Naive thymus-derived CD4-positive, alpha-beta T cell (primary cell): ENCODE results near the gene SON. TPM values are rescaled to one million over a fixed set of nuclear protein-coding genes. Genes with fewer than 3 reads are reported as not detected.
A peak's percentile ranks its signal among the peaks of the same experiment; 100 is the strongest.

Experiments used
- ATAC-seq: fragments of 150-1000 bp; cut with Tn5 transposase; 2 replicates; pipeline ENCODE4 v1.10.0; 2021; ENCODE audit warnings: mild to moderate bottlenecking, moderate library complexity
- CTCF ChIA-PET: fragments of 350-600 bp; sonication (Branson Sonifier 250); formaldehyde crosslinking; loops from one replicate; lab custom pipeline; 2021; ENCODE audit warnings: antibody characterized with exemption; lab: Charles Lee
- POLR2A ChIA-PET: fragments of 350-600 bp; sonication (Branson Sonifier 250); formaldehyde crosslinking; loops from one replicate; lab custom pipeline; 2021; ENCODE audit warnings: antibody characterized with exemption, inconsistent platforms; lab: Charles Lee
- DNase-seq, 9 donors: peaks; one replicate each; pipeline versions ENCODE4 v3.0.0 to v3.0.0-alpha.2; 2020 to 2022; ENCODE audit warnings: mixed read lengths in 1 of 9
- H3K27ac ChIP-seq: one replicate; pipeline ENCODE4 v1.7.0; 2013; ENCODE audit warnings: mild to moderate bottlenecking, low read depth, low read length, moderate library complexity
- H3K27me3 ChIP-seq, 2 donors: one replicate each; pipeline ENCODE4 v1.7.0; 2013; ENCODE audit warnings: low read length in 2 of 2, mild to moderate bottlenecking in 2 of 2, moderate library complexity in 2 of 2; ENCODE audit not compliant: control insufficient read depth in 2 of 2, insufficient read depth in 2 of 2
- H3K36me3 ChIP-seq, 3 experiments: 1 replicate in 2 of 3; 2 replicates in 1 of 3; pipeline ENCODE4 v1.7.0; 2013; ENCODE audit warnings: low read length in 3 of 3, mild to moderate bottlenecking in 3 of 3, moderate library complexity in 1 of 3; ENCODE audit not compliant: insufficient read depth in 3 of 3, control insufficient read depth in 2 of 3
- H3K4me1 ChIP-seq, 2 donors: one replicate each; pipeline ENCODE4 v1.7.0; 2013; ENCODE audit warnings: low read length in 2 of 2, mild to moderate bottlenecking in 2 of 2, moderate library complexity in 1 of 2; ENCODE audit not compliant: control insufficient read depth in 2 of 2, insufficient read depth in 2 of 2
- H3K4me3 ChIP-seq: 2 replicates; pipeline ENCODE4 v1.7.0; 2013; ENCODE audit warnings: mild to moderate bottlenecking, low read length
- H3K9me3 ChIP-seq, 3 experiments: 1 replicate in 2 of 3; 2 replicates in 1 of 3; pipeline ENCODE4 v1.7.0; 2013; ENCODE audit warnings: low read length in 3 of 3; ENCODE audit not compliant: control insufficient read depth in 2 of 3
- H3K27ac Mint-ChIP-seq, 9 donors: one replicate each; pipeline ENCODE4 v1.8.0; 2020 to 2022; ENCODE audit warnings: mixed read lengths in 9 of 9, mild to moderate bottlenecking in 8 of 9, moderate library complexity in 5 of 9, inconsistent platforms in 2 of 9
- H3K27me3 Mint-ChIP-seq, 5 donors: one replicate each; pipeline ENCODE4 v1.8.0; 2021 to 2022; ENCODE audit warnings: mixed read lengths in 5 of 5, mild to moderate bottlenecking in 1 of 5
- H3K36me3 Mint-ChIP-seq, 5 donors: one replicate each; pipeline ENCODE4 v1.8.0; 2020 to 2022; ENCODE audit warnings: mixed read lengths in 5 of 5, mild to moderate bottlenecking in 3 of 5, inconsistent platforms in 1 of 5
- H3K4me1 Mint-ChIP-seq, 7 donors: one replicate each; pipeline ENCODE4 v1.8.0; 2020 to 2022; ENCODE audit warnings: mixed read lengths in 7 of 7, mild to moderate bottlenecking in 3 of 7, inconsistent platforms in 1 of 7
- H3K4me3 Mint-ChIP-seq, 10 donors: one replicate each; pipeline ENCODE4 v1.8.0; 2020 to 2022; ENCODE audit warnings: mild to moderate bottlenecking in 10 of 10, mixed read lengths in 10 of 10, moderate library complexity in 6 of 10, inconsistent platforms in 2 of 10
- H3K9me3 Mint-ChIP-seq, 11 donors: one replicate each; pipeline ENCODE4 v1.8.0; 2020 to 2022; ENCODE audit warnings: mixed read lengths in 11 of 11, mild to moderate bottlenecking in 4 of 11, inconsistent platforms in 1 of 11, moderate library complexity in 1 of 11
- intact Hi-C, 2 donors: fragments of 100-400 bp; cut with micrococcal nuclease; formaldehyde crosslinking; loops; one replicate each; pipeline ENCODE4 v1.15.1; 2023
- polyA plus RNA-seq, 2 donors: library from polyadenylated mRNA; unstranded; fragments of 300-500 nt; fragmentation: Illumina TruSeq; gene quantifications; one replicate each; pipeline ENCODE4 v1.2.3, GENCODE V29; 2021
- total RNA-seq, 6 experiments: library from RNA in 5 of 6; stranded (reverse) in 5 of 6; gene quantifications; 1 replicate in 5 of 6; 2 replicates in 1 of 6; pipeline ENCODE4 v1.2.3 and lab custom pipeline; 2021 to 2026

SON gene
- total and polyA plus RNA-seq, 7 experiments from 2014 or later, result 337 to 546 (median 459) TPM

- peak within 1 kb of the TSS; percentile 90 to 100 (median 97) for H3K4me3 Mint-ChIP-seq
- H3K9me3 Mint-ChIP-seq, result peaks cover 0 to 5% (median 0%) of the 10 kb centered on the region in 11 donors
Measured at GRCh38 chr21:33541756-33542639, 840 bp upstream of the SON start, which contains the start of gene GART. Gene GART (minus strand): TSS chr21:33542117. CDS start chr21:33539315, 2,802 bp downstream.

GRCh38 chr21:33543505-33544129, 779 bp downstream of the SON start:
- peaks cover 20 to 30% of the 10 kb centered on the region in 2 donors for H3K4me1 ChIP-seq
- H3K27ac ChIP-seq, result peak overlapping the region; percentile 99
- POLR2A ChIA-PET, result interaction anchor here (0.6 to 6.9 kb wide), 28 partner anchors 10 to 772 kb away, joined by 3 to 108 read pairs (median 4); partner anchors contain the start of genes DNAJC28, DONSON, IFNAR1 and PAXBP1
- H3K27me3 Mint-ChIP-seq, result peaks cover 0 to 5% (median 0%) of the 10 kb centered on the region in 5 donors
- peaks cover 0 to 5% (median 0%) of the 10 kb centered on the region in 11 donors for H3K9me3 Mint-ChIP-seq
- H3K27ac Mint-ChIP-seq, result peak overlapping the region; percentile 99 to 100 (median 99)
- intact Hi-C loops, result loop anchor here (1.0 to 10.0 kb wide), 14 partner anchors 15 to 1131 kb away; partner anchors contain the start of genes CFAP298 (in 2 of the 2), ATP5PO (in 1 of the 2), DONSON (in 1 of the 2) and EVA1C (in 1 of the 2)
- H3K4me3 Mint-ChIP-seq, result peak overlapping the region; percentile 90 to 100 (median 97)
- H3K36me3 Mint-ChIP-seq, result peaks cover 0 to 10% (median 6%) of the 10 kb centered on the region in 5 donors
- DNase-seq (peak in 1 of 9 donors; percentile 85), ATAC-seq (peak; percentile 1)
- peak overlapping the region; percentile 95 for H3K4me3 ChIP-seq
- peaks cover 0 to 26% (median 0%) of the 10 kb centered on the region in 3 experiments for H3K36me3 ChIP-seq
- H3K4me1 Mint-ChIP-seq, result peaks cover 29 to 62% (median 49%) of the 10 kb centered on the region in 7 donors
- no peaks in the 10 kb centered on the region for H3K9me3 ChIP-seq
- CTCF ChIA-PET, result interaction anchor here (2.1 kb wide), 1 partner anchor 45 kb away, joined by 5 read pairs; the partner anchor contains the start of gene DONSON
- H3K27me3 ChIP-seq, result no peaks in the 10 kb centered on the region

More at GRCh38 chr21:33541756-33542639, 840 bp upstream of the SON start, which contains the start of gene GART:
- peaks cover 33 to 57% (median 49%) of the 10 kb centered on the region in 7 donors for H3K4me1 Mint-ChIP-seq
- DNase-seq, result peak; percentile 71 to 87 (median 80)
- H3K4me3 ChIP-seq, result peak within 1 kb of the TSS; percentile 95
- peaks cover 0 to 5% (median 0%) of the 10 kb centered on the region in 5 donors for H3K27me3 Mint-ChIP-seq
- CTCF ChIA-PET, result interaction anchor here (0.7 to 1.2 kb wide), 2 partner anchors 62 to 828 kb away, joined by 3 read pairs; partner anchors contain the start of gene TMEM50B
- H3K27ac ChIP-seq, result peak within 1 kb of the TSS; percentile 99
- POLR2A ChIA-PET, result interaction anchor here (0.7 to 6.9 kb wide), 18 partner anchors 10 to 390 kb away, joined by 3 to 108 read pairs (median 4); partner anchors contain the start of genes DNAJC28, DONSON and TMEM50B
- H3K9me3 ChIP-seq, result no peaks in the 10 kb centered on the region
- H3K36me3 Mint-ChIP-seq, result peaks cover 8 to 16% (median 14%) of the 10 kb centered on the region in 5 donors
- peaks cover 0 to 31% (median 4%) of the 10 kb centered on the region in 3 experiments for H3K36me3 ChIP-seq
- peak within 1 kb of the TSS; percentile 99 to 100 (median 99) for H3K27ac Mint-ChIP-seq
- H3K27me3 ChIP-seq, result no peaks in the 10 kb centered on the region
- H3K4me1 ChIP-seq, result peaks cover 20 to 30% of the 10 kb centered on the region in 2 donors
- intact Hi-C loops, result loop anchor here (1.0 to 10.0 kb wide), 22 partner anchors 17 to 1130 kb away; partner anchors contain the start of genes CFAP298 (in 2 of the 2), DNAJC28 (in 2 of the 2), IFNAR1 (in 2 of the 2) and SYNJ1 (in 2 of the 2)
- ATAC-seq, result peak; percentile 68

GRCh38 chr21:33544451-33545195, 1.8 kb downstream of the SON start:
- H3K4me3 ChIP-seq, result peak overlapping the region; percentile 95
- H3K9me3 Mint-ChIP-seq, result peaks cover 0 to 5% (median 0%) of the 10 kb centered on the region in 11 donors
- peaks cover 20 to 30% of the 10 kb centered on the region in 2 donors for H3K4me1 ChIP-seq
- DNase-seq (no peak), ATAC-seq (no peak)
- H3K9me3 ChIP-seq, result no peaks in the 10 kb centered on the region
- peaks cover 35 to 71% (median 57%) of the 10 kb centered on the region in 7 donors for H3K4me1 Mint-ChIP-seq
- H3K27me3 ChIP-seq, result no peaks in the 10 kb centered on the region
- H3K4me3 Mint-ChIP-seq, result peak overlapping the region; percentile 90 to 100 (median 97)
- intact Hi-C loops, result loop anchor here (5.0 to 10.0 kb wide), 6 partner anchors 162 to 1132 kb away; partner anchors contain the start of genes ATP5PO (in 1 of the 2), EVA1C (in 1 of the 2) and SYNJ1 (in 1 of the 2)
- CTCF ChIA-PET, result interaction anchor here (0.7 to 2.1 kb wide), 4 partner anchors 14 to 65 kb away, joined by 3 to 5 read pairs (median 4); partner anchors contain the start of genes DNAJC28, DONSON and TMEM50B
- H3K36me3 ChIP-seq, result peaks cover 0 to 35% (median 8%) of the 10 kb centered on the region in 3 experiments
- H3K27me3 Mint-ChIP-seq, result peaks cover 0 to 5% (median 0%) of the 10 kb centered on the region in 5 donors
- peak overlapping the region; percentile 99 for H3K27ac ChIP-seq
- peak overlapping the region; percentile 99 to 100 (median 99) for H3K27ac Mint-ChIP-seq
- POLR2A ChIA-PET, result interaction anchor here (0.5 to 6.9 kb wide), 8 partner anchors 10 to 278 kb away, joined by 3 to 108 read pairs (median 4); partner anchors contain the start of genes DONSON, IFNAR1 and TMEM50B
- H3K36me3 Mint-ChIP-seq, result peaks cover 0 to 16% (median 11%) of the 10 kb centered on the region in 5 donors

GRCh38 chr21:33546086-33546485, 3.2 kb downstream of the SON start:
- Mint-ChIP-seq H3K4me3 (peak overlapping the region in 7 of 10 donors; percentile 62 to 99 (median 92)), H3K27ac (peak overlapping the region in 4 of 9 donors; percentile 38 to 99 (median 79)), H3K27me3 (peaks cover 0 to 5% (median 0%) of the 10 kb centered on the region in 5 donors), H3K9me3 (peaks cover 0 to 5% (median 0%) of the 10 kb centered on the region in 11 donors), H3K36me3 (peaks cover 0 to 23% (median 16%) of the 10 kb centered on the region in 5 donors), H3K4me1 (peaks cover 30 to 62% (median 50%) of the 10 kb centered on the region in 7 donors)
- Histone ChIP-seq H3K9me3 (no peaks in the 10 kb centered on the region), H3K27ac (no peak overlapping the region), H3K4me3 (no peak overlapping the region), H3K27me3 (no peaks in the 10 kb centered on the region), H3K4me1 (peaks cover 14 to 22% of the 10 kb centered on the region in 2 donors), H3K36me3 (peaks cover 7 to 50% (median 8%) of the 10 kb centered on the region in 3 experiments)
- ATAC-seq, result no peak
- ChIA-PET POLR2A (interaction anchor here (4.9 to 6.9 kb wide), 2 partner anchors 8 to 65 kb away, joined by 69 to 108 read pairs; partner anchors contain the start of gene TMEM50B), CTCF (interaction anchor here (0.9 kb wide), 1 partner anchor 28 kb away, joined by 3 read pairs; no protein-coding TSS in a partner anchor)
- DNase-seq, result no peak
- intact Hi-C loops, result loop anchor here (10.0 kb wide), 2 partner anchors 349 to 821 kb away; partner anchors contain the start of gene SYNJ1 (in 1 of the 2)
